Measurements from ENCODE around the gene SPINK2.

- no peak for TF ChIP-seq CHD4 (IDR thresholded peaks at IDR 0.05; ENCODE audit: borderline replicate concordance, low read length)
- no peak for TF ChIP-seq CTCF (CRISPR knock-in tag; IDR thresholded peaks at IDR 0.05)
- no peak for TF ChIP-seq ZNF639 (CRISPR knock-in tag; conservative IDR thresholded peaks at IDR 0.05)
- no peak for TF ChIP-seq NFYB (CRISPR knock-in tag; IDR thresholded peaks at IDR 0.05)
- TF ChIP-seq ZGPAT (CRISPR knock-in tag; IDR thresholded peaks at IDR 0.05) = no peak
- TF ChIP-seq ETV6 (CRISPR knock-in tag; conservative IDR thresholded peaks at IDR 0.05) = no peak
Measured at GRCh38 chr4:56863441-56864139, 42.1 kb upstream of the SPINK2 start.
